Adrenal gland (tissue), 5 donors: ENCODE measurements around the gene VPS4B.

Experiments
- POLR2A ChIP-seq, 2 donors: fragments of 450-650 bp; IDR thresholded peaks; one replicate each; pipeline ENCODE4 v1.6.1; 2017; ENCODE audit warnings: antibody characterized with exemption in 2 of 2, mild to moderate bottlenecking in 2 of 2, moderate library complexity in 1 of 2
- TF ChIP-seq, protein P1 (sequence below), 6 experiments: fragments of 450-650 bp in 4 of 6; fragments of 200-600 bp in 2 of 6; sonication (generic) in 1 of 6; IDR thresholded peaks; 1 replicate in 5 of 6; 2 replicates in 1 of 6; pipeline versions ENCODE4 v1.5.1 to v1.8.0; 2016 to 2021; ENCODE audit warnings: antibody characterized with exemption in 6 of 6, mild to moderate bottlenecking in 2 of 6, moderate library complexity in 1 of 6
- donor health status: DM: no; HTN: no; CAD: no.

DNA sequence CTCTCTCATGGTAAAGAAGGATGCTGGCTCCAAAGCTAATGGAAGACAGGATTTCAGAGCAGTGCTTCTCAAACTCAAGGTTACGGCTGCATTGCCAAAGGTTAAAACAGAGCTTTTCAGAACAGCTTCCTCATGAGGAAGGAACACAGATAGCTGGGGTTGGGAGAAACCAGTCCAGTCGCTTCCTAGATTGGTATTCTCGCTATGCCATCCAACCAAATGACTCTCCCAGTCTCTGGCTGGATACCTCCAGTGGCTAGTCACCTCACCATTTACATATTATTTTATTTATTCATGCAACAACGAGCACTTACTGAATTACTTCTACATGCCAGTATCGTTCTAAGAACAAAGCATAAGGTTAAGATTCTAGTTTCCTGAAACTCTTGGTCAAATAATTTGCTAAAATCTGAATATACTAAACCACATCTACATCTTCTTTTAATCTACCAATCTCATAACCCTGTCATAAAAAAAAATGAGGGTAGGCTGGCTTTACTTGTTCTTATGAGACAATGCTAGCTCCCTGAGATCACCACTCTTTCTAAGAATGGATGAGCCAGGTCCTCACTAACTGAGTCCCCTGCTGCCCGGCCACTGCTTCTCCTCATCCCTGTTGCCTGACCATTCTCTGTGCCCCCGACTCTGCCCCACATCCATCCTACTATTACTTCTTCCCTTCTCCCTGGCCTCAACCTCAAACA is 75.6 kb downstream of the VPS4B start:
- TF ChIP-seq, protein P1, sequence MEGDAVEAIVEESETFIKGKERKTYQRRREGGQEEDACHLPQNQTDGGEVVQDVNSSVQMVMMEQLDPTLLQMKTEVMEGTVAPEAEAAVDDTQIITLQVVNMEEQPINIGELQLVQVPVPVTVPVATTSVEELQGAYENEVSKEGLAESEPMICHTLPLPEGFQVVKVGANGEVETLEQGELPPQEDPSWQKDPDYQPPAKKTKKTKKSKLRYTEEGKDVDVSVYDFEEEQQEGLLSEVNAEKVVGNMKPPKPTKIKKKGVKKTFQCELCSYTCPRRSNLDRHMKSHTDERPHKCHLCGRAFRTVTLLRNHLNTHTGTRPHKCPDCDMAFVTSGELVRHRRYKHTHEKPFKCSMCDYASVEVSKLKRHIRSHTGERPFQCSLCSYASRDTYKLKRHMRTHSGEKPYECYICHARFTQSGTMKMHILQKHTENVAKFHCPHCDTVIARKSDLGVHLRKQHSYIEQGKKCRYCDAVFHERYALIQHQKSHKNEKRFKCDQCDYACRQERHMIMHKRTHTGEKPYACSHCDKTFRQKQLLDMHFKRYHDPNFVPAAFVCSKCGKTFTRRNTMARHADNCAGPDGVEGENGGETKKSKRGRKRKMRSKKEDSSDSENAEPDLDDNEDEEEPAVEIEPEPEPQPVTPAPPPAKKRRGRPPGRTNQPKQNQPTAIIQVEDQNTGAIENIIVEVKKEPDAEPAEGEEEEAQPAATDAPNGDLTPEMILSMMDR (IDR thresholded peaks at IDR 0.05), result no peak
- TF ChIP-seq POLR2A (IDR thresholded peaks at IDR 0.05), result no peak
